Muscle of arm (tissue), 14 donors: ENCODE results near the gene CT45A6. TPM values are rescaled to one million over a fixed set of nuclear protein-coding genes. Genes with fewer than 3 reads are reported as not detected.
"Not testable (repeated sequence)": the region's sequence is repeated elsewhere in the genome, so short reads cannot be mapped to it uniquely, and the experiment has no call there.

Experiments used
- DNase-seq: peaks from one replicate; pipeline ENCODE4 v3.0.0-alpha.2; 2013
- long read RNA-seq, 11 donors: transcript quantifications; one replicate each; lab custom pipeline, GENCODE V29; 2026
- polyA plus RNA-seq, 12 donors: library from polyadenylated mRNA; unstranded; fragments of 120-200 nt; gene quantifications; one replicate each; pipeline ENCODE4 v1.2.1, GENCODE V29; 2013; ENCODE audit not compliant: insufficient read length in 12 of 12

The CT45A6 gene
- polyA plus RNA-seq: under 1 TPM in 2 of 12 donors, not detected in 10; 0.27 to 0.40 TPM
- long read RNA-seq, donor 1: 0 reads
- long read RNA-seq, donor 2: 0 reads
- long read RNA-seq, donor 3: 0 reads
- long read RNA-seq, donor 4: 0 reads
- long read RNA-seq, donor 5: 0 reads
- long read RNA-seq, donor 6: 0 reads
- long read RNA-seq, donor 7: 0 reads
- long read RNA-seq, donor 8: 0 reads
- long read RNA-seq, donor 9: 0 reads
- long read RNA-seq, donor 10: 0 reads
- long read RNA-seq, donor 11: 0 reads

- DNase-seq: not testable (repeated sequence)
Observed at GRCh38 chrX:135802687-135803086, at the start of gene CT45A6. Gene CT45A6 (minus strand): TSS chrX:135802787. CDS start chrX:135798993, 3,794 bp downstream.

- DNase-seq: not testable (repeated sequence)
Observed at GRCh38 chrX:135837180-135837579, 34.6 kb upstream of the CT45A6 start, which contains the start of gene CT45A7. Gene CT45A7 (minus strand): TSS chrX:135837280. CDS start chrX:135833533, 3,747 bp downstream.

GRCh38 chrX:135819912-135820311 lies 17.3 kb upstream of the CT45A6 start, which contains the start of gene CT45A2:
Gene CT45A2 (minus strand): TSS chrX:135820012. CDS start chrX:135816265, 3,747 bp downstream.
- not testable (repeated sequence) for DNase-seq

- DNase-seq: not testable (repeated sequence)
Observed at GRCh38 chrX:135785403-135785802, 17.2 kb downstream of the CT45A6 start, which contains the start of gene CT45A5. Gene CT45A5 (minus strand): TSS chrX:135785503. CDS start chrX:135781729, 3,774 bp downstream.

GRCh38 chrX:135768091-135768490 lies 34.5 kb downstream of the CT45A6 start, which contains the start of gene CT45A3:
Gene CT45A3 (minus strand): TSS chrX:135768191. CDS start chrX:135764444, 3,747 bp downstream.
- DNase-seq: not testable (repeated sequence)

GRCh38 chrX:135744739-135745138 lies 57.8 kb downstream of the CT45A6 start:
- not testable (repeated sequence) for DNase-seq

Other genes starting within 250 kb of the CT45A6 start
- gene CT45A1, start 89.1 kb downstream of the CT45A6 start, polyA plus RNA-seq: under 1 TPM in 4 of 12 donors, not detected in 8; 0.34 to 0.70 (median 0.58) TPM
- 1 to 10 TPM in 3 of 12 donors, under 1 TPM in 4, not detected in 5; 0.28 to 2.7 (median 0.45) TPM for gene CT45A3, start 34.6 kb downstream of the CT45A6 start, polyA plus RNA-seq
- gene CT45A5, start 17.3 kb downstream of the CT45A6 start, polyA plus RNA-seq: 1 to 10 TPM in 1 of 12 donors, under 1 TPM in 1, not detected in 10; 0.44 to 1.8 TPM
- gene CT45A2, start 17.2 kb upstream of the CT45A6 start, polyA plus RNA-seq: not detected
- 1 to 10 TPM in 1 of 12 donors, under 1 TPM in 1, not detected in 10; 0.75 to 1.7 TPM for gene CT45A7, start 34.5 kb upstream of the CT45A6 start, polyA plus RNA-seq
- not detected for gene CT45A8, start 51.8 kb upstream of the CT45A6 start, polyA plus RNA-seq
- not detected for gene CT45A9, start 69.0 kb upstream of the CT45A6 start, polyA plus RNA-seq
- gene CT45A10, start 90.7 kb upstream of the CT45A6 start, polyA plus RNA-seq: not detected
- not detected for gene SAGE1, start 90.9 kb upstream of the CT45A6 start, polyA plus RNA-seq
- gene MMGT1, start 171.2 kb upstream of the CT45A6 start, polyA plus RNA-seq: 10 to 100 TPM in 11 of 12 donors, not detected in 1; 18.3 to 23.6 (median 20.5) TPM
- 10 to 100 TPM in 3 of 12 donors, 1 to 10 TPM in 8, not detected in 1; 8.3 to 11.9 (median 9.6) TPM for gene SLC9A6, start 182.6 kb upstream of the CT45A6 start, polyA plus RNA-seq